NCI-H748 treated with DMSO at 0.1 percent for 48 hours (cell line): ENCODE data around the gene TNFAIP6.
"Not testable (repeated sequence)": the region's sequence is repeated elsewhere in the genome, so short reads cannot be mapped to it uniquely, and the experiment has no call there.

ENCODE experiments used
- DNase-seq: peaks from one replicate; lab custom pipeline; 2025; lab: John Stamatoyannopoulos, UW

The TNFAIP6 gene

DNA sequence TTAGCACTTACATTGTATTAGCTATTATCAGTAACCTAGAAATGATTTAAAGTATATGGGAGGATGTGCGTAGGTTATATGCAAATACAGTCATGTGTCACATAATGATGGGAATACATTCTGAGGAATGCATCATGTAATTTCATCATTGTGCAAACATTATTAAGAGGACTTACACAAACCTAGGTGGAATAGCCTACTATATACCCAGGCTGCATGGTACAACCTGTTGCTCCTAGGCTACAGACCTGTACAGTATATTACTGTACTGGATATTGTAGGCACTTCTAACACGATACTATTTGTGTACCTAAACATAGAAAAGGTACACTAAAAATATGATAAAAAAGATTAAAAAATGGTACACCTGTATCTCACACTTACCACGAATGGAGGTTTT lies 60.3 kb downstream of the TNFAIP6 start:
- DNase-seq, result no peak

DNA sequence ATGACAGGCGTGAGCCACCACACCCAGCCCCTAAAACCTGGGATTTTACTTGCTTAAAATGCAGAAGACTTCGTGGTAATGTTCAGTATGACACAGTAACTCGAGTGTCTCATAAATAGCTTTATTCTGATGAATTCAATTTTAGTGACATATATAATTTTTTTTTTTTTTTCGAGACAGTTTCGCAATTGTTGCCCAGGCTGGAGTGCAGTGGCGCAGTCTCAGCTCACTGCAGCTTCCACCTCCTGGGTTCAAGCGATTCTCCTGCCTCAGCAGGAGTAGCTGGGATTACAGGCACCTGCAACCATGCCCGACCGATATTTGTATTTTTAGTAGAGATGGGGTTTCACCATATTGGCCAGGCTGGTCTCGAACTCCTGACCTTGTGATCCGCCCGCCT lies 64.3 kb downstream of the TNFAIP6 start:
- not testable (repeated sequence) for DNase-seq

DNA sequence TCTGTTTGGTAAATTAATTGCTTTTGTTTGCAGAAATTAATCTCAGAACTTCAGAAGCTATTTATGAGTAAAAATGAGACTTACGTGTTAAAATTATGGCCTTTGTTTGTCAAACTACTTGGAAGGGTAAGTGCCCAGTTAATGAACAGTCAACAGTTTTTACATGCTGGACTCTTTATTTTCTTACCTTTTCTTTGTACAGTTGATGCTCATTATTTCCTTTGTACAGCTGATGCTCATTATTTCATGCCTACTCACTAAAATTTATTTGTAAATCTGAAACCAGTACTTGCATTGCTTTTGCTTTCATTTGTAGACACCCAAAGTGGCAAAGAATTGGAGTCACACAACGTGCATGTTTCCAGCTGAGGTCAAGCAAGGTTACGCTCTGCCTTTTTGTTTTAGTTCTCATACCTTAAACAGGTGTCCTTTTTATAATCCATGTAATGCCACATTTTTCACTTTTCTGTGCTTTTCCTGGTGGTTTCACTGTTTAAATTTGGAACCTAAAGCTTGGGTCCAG lies 65.6 kb downstream of the TNFAIP6 start:
- no peak for DNase-seq

DNA sequence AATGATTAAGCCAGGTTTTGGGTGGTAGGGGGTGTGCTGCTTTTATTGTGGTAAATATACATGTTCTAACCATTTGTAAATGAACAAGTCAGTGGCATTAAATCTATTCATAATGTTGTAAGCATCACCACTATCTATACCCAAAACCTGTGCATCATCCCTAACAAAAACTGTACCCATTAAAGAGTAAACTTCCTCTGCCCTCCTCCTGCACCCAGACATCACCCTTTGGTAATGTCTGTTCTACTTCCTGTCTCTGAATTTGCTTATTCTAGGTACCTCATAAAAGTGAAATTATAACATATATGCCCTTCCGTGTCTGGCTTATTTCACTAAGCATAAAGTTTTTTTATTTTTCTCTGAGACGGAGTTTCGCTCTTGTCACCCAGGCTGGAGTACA lies 66.4 kb downstream of the TNFAIP6 start:
- DNase-seq, result no peak
